GM08714 (cell line): ENCODE measurements around the gene ERCC1.

Experiments used
- H3K4me3 ChIP-seq: fragments of 200-500 bp; sonication (Bioruptor generic); 2 replicates; pipeline ENCODE4 v1.5.1; 2014; ENCODE audit warnings: mild to moderate bottlenecking, low read length, inconsistent platforms
- ZNF274 ChIP-seq: IDR thresholded peaks from 2 replicates; pipeline ENCODE4 v1.6.1; 2012; ENCODE audit warnings: mild to moderate bottlenecking, low read depth, low read length

ERCC1 gene

DNA sequence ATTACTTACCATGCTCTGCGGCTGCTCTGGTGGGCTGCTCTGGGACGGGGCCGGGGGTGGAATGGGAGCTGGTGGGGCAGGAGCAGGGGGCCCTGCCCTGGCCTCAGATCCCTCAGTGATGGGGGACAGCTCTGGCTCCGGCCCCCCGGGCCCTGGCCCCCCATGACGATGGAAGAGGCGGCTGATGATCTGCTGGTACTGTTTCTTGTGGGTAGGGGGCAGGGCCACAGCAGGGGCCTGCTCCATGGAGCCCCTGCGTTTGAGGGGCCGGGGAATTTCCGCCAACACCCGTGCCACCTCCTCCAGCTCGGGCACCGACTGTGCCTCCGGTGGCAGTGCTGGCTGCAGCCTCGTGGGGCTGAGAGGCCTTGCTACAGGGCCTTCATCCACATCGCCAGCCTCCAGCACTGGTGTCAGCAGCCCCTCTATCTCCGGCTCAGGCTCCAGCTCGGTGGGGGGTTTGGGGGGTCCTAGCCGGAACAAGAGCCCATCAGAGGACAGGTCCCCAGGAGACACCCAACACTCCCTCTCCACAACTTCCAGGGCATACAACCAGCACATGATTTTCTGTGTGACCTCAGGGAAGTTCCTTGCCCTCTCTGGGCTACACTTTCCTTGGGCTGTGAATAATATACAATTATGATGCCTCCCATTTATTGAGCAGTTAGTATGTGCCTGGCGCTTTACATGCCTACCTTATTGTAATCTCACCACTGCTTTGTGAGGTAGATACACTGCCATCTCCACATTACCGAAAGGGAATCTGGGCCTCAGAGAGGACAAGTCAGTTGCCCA is 31.6 kb downstream of the ERCC1 start:
- no peak overlapping the region for H3K4me3 ChIP-seq
- TF ChIP-seq ZNF274, result no peak

DNA sequence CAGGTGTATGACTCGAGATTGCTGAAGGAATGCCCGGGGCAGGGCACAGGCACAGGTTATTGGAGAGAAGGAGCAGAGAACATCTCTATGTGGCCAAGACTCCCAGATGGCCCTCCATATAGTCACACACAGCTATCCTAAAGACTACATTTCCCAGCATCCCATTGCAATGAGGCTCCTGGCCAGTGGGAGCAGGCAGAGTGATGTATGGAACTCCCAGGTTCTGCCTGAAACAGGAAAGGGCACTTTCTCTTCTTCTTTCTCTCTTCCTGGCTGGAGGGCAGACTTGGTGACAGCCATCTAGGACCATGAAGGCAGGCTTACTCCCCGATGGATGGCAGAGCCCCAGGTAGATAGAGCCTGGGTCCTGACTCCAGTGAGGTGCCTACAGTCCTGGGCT is 32.4 kb downstream of the ERCC1 start:
- no peak for TF ChIP-seq ZNF274
- H3K4me3 ChIP-seq, result no peak overlapping the region

DNA sequence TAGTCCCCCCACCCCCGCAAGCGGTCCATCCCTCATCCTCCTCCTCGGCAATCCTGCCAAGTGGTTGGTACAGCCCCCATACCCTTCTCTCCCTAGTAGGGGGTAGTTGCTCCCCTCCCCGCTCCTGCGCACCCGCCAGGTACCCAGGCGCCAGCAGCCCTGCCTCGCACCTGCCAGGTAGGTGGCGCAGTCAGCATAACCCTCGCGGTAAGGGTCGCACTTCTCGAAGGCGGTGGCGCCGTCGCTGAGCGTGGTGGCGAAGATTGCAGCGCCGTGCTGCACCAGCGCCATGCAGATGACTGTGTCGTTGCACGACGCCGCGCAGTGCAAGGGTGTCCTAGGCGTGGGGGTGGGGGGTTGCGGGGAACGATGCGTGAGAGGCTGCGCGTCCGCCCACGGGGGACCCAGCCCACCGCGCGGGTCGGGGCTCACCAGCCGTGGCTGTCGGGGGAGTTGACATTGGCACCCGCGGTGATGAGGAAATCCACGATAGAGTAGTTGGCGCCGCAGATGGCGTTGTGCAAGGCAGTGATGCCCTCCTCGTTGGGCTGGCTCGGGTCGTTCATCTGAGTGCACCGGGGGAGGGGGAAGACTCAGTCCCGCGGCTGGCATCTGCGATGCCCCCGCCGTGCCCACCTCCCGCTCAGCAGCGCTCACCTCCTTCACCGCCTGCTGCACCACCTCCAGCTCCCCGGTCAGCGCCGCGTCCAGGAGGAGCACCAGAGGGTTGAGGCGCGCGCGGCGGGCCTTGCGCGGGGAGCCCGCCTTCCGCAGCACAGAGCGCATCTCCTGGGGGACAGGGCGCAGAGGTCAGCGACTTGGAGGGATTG is 38.1 kb downstream of the ERCC1 start:
- no peak for TF ChIP-seq ZNF274
- H3K4me3 ChIP-seq, result no peak overlapping the region

DNA sequence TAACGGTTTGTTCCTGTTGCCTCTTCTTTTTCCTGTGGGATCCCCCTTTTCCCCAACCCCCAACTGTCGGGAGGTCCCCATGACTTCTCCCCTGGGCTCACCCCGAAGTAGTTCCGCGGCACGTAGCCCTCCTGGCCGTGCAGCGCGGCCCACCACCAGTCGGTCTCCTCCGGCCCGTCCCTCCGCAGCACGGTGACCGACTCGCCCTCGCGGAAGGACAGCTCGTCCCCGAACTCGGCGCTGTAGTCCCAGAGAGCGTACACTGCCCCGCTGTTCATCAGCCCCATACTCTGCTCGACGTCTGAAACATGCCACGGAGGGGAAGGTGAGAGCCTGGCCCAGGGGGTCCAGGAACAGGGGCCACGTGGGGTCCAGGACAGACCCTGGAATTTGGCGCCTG is 41.3 kb downstream of the ERCC1 start:
- no peak for TF ChIP-seq ZNF274
- H3K4me3 ChIP-seq, result no peak overlapping the region

DNA sequence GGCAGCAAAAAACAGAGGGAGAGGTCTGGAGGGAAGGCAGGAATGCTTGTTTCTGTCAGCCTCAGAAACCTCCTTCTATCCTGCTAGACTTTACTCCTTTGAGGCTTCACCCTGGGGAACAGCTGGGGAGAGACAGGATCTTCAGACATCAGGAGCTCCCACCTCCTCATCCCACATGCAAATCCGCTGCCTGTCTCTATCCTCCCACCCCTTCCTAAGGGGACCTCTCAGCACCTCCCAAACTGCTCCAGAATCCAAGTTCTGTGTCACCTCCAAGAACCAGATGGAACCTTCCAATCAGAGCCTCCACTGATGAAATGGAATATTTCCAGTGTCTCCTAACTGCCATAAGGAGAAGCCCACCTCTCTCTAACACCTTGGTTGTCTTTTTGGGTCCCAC is 43.6 kb downstream of the ERCC1 start:
- no peak overlapping the region for H3K4me3 ChIP-seq
- TF ChIP-seq ZNF274, result no peak

DNA sequence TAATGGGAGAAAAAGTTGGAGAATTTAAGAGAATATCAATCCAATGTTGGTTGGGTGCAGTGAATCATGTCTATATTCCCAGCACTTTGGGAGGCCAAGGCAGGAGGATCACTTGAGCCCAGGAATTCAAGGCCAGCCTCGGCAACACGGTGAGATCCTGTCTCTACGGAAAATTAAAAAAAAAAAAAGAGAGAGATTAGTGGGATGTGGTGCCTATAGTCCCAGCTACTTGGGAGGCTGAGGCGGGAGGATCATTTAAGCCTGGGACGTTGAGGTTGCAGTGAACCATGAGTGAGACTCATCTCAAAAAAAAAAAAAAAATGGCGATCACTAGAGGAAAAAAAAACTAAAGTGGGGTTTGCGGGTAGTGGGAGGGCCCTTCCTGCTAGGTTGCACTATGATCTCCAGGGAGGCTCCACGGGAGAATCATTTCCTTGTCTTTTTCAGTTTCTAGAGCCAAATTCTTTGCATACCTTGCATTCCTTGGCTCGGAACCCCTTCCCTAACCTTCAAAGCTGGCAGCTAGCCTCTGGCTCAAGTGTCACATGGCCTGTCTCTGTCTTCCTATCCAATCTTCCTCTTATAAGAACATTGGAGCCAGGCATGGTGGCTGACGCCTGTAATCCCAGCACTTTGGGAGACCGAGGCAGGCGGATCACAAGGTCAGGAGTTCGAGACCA is 47.5 kb downstream of the ERCC1 start:
- no peak for TF ChIP-seq ZNF274
- no peak overlapping the region for H3K4me3 ChIP-seq

DNA sequence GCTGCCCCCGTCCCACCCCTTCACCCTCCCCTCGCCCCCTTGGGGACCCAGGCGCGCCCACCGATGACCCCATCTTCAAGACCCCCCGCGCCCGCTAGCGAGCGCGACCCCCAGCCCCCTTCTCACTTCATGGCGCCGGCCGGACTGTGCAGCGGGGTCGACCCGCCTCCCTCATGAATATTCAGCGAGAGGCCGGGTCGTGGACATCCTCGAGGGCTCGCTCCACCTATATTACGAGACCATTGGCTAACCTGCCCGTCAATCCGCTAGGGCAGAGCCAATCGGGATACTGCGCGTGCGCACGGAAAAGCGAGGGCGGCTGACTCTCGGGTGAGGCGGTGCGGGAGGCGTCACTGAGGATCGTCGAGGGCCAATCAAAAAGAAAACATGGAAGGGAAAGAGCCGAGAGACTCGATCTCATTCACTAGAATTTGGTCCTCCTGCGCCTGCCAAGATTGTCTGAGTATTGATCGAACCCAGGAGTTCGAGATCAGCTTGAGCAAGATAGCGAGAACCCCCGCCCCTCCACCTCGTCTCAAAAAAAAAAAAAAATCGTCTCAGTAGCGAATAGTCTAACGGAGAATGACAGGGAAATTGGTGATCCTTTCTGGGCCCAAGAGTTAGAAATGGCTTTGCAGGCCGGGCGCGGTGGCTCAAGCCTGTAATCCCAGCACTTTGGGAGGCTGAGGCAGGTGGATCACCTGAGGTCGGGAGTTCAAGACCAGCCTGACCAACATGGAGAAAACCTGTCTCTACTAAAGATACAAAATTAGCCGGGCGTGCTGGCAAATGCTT is 53.1 kb downstream of the ERCC1 start, which contains the start of gene ERCC2:
ERCC2 (minus strand) TSS at position 164 of the 795 bp plus-strand sequence; CDS start at position 131, 33 bp downstream.
- no peak for TF ChIP-seq ZNF274

DNA sequence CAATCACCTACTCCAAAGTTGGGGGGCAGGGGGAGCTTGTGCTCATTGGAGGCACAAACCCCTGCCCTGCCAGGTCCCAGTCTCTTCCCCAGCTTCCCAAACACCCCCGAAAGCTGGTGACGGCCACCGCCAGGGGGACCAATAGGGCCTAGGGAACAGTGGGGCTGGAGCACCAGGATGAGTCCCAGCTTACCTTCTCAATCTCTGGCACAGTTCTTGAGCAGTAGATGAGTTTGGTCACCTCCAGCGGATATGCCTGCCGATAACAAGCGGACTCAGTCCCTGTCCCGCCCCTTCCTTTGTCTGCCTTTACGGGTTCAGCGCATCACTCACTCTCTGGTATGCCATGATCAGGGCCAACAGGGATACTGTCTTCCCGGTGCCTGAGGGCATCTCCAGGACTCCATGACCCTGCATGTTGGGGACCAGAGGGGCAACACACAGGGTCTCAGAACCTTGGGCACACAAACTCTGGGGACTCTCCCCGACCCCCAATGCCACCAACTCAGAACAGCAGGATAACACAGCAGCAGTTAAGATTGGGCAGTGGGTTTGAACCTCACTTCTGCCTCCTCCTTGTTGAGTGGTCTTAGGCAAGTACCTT is 54.9 kb downstream of the ERCC1 start:
- no peak overlapping the region for H3K4me3 ChIP-seq
- no peak for TF ChIP-seq ZNF274

More for the DNA sequence above, 53.1 kb downstream of the ERCC1 start, which contains the start of gene ERCC2:
- H3K4me3 ChIP-seq, result peak within 1 kb of the TSS; percentile 82

DNA sequence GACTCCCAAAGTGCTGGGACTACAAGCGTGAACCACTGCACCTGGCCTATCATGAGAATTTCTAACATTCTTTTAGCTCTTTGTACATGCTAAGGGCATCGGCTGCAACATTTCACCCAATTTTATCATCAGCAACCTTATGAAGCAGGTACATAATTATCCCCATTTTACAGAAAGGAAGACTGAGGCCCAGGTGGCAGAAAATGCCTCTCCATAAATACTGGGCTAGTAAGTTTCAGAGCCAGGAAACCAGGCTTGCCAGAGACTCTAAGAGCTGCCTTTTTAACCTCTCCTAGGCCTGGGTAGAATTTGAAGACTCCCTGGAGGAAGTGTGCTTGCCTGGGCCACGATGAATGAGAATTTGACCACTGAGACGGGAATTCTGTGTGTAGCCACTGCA is 55.6 kb downstream of the ERCC1 start:
- H3K4me3 ChIP-seq, result no peak overlapping the region
- no peak for TF ChIP-seq ZNF274

DNA sequence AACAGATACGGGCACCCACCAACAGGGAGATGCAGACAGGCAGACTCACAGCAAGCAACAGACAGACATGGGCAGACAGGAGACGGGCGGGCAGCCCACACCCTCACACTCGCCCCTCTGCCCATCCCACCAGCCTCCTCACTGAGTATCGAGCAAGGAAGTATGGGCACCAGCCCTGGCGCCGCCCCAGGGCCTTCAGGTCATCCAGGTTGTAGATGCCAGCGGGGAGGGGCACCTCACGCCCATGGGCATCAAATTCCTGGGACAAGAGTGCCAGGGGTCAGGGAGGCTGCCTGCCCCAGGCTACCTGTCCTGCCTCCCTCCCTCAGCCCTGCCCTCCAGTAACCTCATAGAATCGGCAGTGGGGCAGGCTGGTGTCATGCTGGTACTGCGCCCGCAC is 59.0 kb downstream of the ERCC1 start:
- TF ChIP-seq ZNF274, result no peak
- no peak overlapping the region for H3K4me3 ChIP-seq

DNA sequence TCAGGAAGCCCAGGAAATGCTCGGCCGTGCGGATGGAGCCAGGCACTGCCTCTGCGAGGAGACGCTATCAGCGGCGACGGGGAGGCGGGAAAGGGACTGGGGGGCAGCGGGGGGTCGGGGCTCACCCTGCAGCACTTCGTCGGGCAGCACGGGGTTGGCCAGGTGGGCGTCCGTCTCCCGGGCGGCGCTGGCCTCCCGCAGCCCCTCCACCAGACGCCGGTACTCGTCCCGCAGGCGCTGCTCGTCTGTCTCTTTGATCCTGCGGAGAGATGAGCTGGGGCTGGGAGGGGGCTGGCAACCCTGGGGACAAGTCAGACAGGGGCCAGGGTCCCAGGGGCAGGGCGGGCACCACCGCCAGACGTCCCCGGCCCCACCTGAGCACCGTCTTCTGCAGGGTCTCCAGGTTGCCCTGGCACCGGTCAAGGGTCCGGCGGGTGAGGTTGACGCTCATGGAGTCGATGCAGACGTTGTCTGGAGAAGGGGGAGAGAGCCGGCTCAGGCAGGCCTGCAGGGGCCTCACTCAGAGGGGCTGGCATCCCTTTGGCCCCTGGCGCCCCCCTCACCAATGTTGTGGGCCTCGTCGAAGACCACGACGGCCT is 59.8 kb downstream of the ERCC1 start:
- no peak for TF ChIP-seq ZNF274
- no peak overlapping the region for H3K4me3 ChIP-seq

DNA sequence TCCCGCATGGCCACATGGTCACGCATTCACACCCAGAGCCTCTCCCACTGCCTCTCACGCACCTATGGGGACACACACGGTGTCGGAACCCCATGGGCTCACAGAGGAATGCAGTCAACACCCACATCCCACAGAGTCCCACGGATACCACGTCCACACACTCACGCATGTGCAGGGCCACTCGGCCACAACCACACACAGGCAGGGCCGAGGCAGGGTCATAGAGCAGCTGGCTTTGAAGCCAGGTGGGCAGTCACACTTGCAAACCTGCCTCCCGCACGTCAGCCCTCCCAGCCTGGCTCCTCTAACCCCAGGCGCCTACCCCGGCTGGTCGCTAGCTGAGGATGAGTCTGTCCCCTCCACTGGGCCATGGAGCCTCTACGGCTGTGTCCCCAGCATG is 61.4 kb downstream of the ERCC1 start:
- no peak for TF ChIP-seq ZNF274
- no peak overlapping the region for H3K4me3 ChIP-seq

DNA sequence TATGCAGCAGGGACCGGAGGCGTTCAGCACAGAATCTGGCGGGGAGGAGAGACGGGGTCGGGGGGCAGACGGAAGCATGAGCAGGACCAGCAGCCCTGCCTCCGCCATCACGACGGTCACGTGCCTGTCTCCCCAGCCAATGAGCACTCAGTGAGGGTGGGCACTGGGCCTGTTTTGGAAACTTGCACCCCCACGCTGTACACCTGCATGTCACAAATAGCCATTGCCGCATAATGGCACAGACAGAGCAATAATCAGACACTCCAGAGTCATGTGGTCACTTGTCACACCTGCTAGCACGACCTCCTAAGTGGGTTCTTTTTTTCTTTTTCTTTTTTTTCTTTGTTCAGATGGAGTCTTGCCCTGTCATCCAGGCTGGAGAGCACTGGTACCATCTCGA is 62.1 kb downstream of the ERCC1 start:
- TF ChIP-seq ZNF274, result no peak
- no peak overlapping the region for H3K4me3 ChIP-seq
